ENCODE data around the gene TACC3.

DNA sequence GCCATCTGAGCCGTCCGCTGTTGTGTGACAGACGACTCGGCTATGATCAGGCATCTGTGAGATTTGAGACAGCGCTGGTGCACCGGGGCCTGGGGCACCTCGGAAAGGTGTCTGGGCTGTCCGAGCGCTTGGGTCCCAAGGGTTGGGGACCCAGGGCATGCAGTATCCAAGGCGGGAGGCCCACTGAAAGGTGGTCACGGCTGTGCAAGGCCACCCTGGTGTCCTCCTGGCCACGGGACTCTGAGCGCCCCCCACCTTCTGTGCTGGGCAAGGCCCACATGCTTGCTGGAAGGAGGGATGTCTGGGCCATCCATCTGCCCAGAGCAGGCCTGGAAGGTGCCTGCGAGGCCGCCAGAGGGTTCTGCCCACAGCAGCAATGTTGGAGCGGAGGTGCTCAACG lies 19.9 kb downstream of the TACC3 start:
- TF ChIP-seq EZH2phosphoT487 (IDR thresholded peaks at IDR 0.05; ENCODE audit: borderline replicate concordance, low read length), result no peak
- TF ChIP-seq, protein P1, sequence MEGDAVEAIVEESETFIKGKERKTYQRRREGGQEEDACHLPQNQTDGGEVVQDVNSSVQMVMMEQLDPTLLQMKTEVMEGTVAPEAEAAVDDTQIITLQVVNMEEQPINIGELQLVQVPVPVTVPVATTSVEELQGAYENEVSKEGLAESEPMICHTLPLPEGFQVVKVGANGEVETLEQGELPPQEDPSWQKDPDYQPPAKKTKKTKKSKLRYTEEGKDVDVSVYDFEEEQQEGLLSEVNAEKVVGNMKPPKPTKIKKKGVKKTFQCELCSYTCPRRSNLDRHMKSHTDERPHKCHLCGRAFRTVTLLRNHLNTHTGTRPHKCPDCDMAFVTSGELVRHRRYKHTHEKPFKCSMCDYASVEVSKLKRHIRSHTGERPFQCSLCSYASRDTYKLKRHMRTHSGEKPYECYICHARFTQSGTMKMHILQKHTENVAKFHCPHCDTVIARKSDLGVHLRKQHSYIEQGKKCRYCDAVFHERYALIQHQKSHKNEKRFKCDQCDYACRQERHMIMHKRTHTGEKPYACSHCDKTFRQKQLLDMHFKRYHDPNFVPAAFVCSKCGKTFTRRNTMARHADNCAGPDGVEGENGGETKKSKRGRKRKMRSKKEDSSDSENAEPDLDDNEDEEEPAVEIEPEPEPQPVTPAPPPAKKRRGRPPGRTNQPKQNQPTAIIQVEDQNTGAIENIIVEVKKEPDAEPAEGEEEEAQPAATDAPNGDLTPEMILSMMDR (IDR thresholded peaks at IDR 0.05; ENCODE audit: low read depth, low read length, poor library complexity, severe bottlenecking), result no peak
